ENCODE results near the gene PRPSAP1.
"Not testable (repeated sequence)": the region's sequence is repeated elsewhere in the genome, so short reads cannot be mapped to it uniquely, and the experiment has no call there.

The PRPSAP1 gene

GRCh38 chr17:76277300-76278267, 76.1 kb downstream of the PRPSAP1 start:
- no peak for DNase-seq (ENCODE audit: low spot score)

GRCh38 chr17:76276461-76277299, 77.0 kb downstream of the PRPSAP1 start:
- DNase-seq (ENCODE audit: low spot score) = no peak

GRCh38 chr17:76276069-76276431, 77.7 kb downstream of the PRPSAP1 start:
- DNase-seq (ENCODE audit: low spot score) = no peak

- no peak for DNase-seq (ENCODE audit: low spot score)
Measured at GRCh38 chr17:76275382-76276068, 78.2 kb downstream of the PRPSAP1 start.

- DNase-seq (ENCODE audit: low spot score) = no peak
Measured at GRCh38 chr17:76274112-76274956, 79.4 kb downstream of the PRPSAP1 start.

GRCh38 chr17:76273445-76274111, 80.1 kb downstream of the PRPSAP1 start:
- no peak for DNase-seq (ENCODE audit: low spot score)

- no peak for DNase-seq (ENCODE audit: low spot score)
Measured at GRCh38 chr17:76272541-76273444, 80.9 kb downstream of the PRPSAP1 start.

- peak; percentile 57 for DNase-seq (ENCODE audit: low spot score)
Measured at GRCh38 chr17:76271669-76272540, 81.8 kb downstream of the PRPSAP1 start.

GRCh38 chr17:76270770-76271668, 82.7 kb downstream of the PRPSAP1 start:
- DNase-seq (ENCODE audit: low spot score) = no peak

- DNase-seq (ENCODE audit: low spot score) = no peak
Measured at GRCh38 chr17:76270127-76270592, 83.6 kb downstream of the PRPSAP1 start.

- DNase-seq (ENCODE audit: low spot score) = no peak
Measured at GRCh38 chr17:76268991-76269981, 84.4 kb downstream of the PRPSAP1 start.

- no peak for DNase-seq (ENCODE audit: low spot score)
Measured at GRCh38 chr17:76268015-76268749, 85.5 kb downstream of the PRPSAP1 start.

GRCh38 chr17:76267581-76268001, 86.1 kb downstream of the PRPSAP1 start:
- not testable (repeated sequence) for DNase-seq (ENCODE audit: low spot score)

- no peak for DNase-seq (ENCODE audit: low spot score)
Measured at GRCh38 chr17:76267051-76267576, 86.6 kb downstream of the PRPSAP1 start.

- no peak for DNase-seq (ENCODE audit: low spot score)
Measured at GRCh38 chr17:76266244-76266938, 87.3 kb downstream of the PRPSAP1 start.
